Measurements from ENCODE around the gene RPS6KA2. TPM values are rescaled to one million over a fixed set of nuclear protein-coding genes. Genes with fewer than 3 reads are reported as not detected.
"Not testable (repeated sequence)": the region's sequence is repeated elsewhere in the genome, so short reads cannot be mapped to it uniquely, and the experiment has no call there.

Gene RPS6KA2
- polyA plus RNA-seq, 1 donor, result 22.5 TPM

DNA sequence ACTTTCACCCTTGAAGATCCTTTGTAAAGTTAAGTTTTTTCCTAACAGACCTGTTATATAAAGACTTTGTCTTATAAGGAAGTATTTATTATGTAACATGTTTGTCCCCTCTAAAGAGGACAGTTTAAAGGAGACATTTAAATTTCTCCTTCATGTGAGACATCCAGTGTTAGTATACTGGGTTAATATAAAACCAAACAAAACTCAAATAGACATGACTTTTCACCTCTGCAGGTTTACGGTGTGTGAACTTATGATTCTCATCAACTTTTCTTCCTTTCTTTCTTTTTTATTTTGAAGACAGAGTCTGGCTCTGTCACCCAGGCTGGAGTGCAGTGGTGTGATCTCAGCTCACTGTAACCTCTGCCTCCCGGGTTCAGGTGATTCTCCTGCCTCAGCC is 226.9 kb downstream of the RPS6KA2 start:
- DNase-seq (ENCODE audit: low read depth), result no peak

DNA sequence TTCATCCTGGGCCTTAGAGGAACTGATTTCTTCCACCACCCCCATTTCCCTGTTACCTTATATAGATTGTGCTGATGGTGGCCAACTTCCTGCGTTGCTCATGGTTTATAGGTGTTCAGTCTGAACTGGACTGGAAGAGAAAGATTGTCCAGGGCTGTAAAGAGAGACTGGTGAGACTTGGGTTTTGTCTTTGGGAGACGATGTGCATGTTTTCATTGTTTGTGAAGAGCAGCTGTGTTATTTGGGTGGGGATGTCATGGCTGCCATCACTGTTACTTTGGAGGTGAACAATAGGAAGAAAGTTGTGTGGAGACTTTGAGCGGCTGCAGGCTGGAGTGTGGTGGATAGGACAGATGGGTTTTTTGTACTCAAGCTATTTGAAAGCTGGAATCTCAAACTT is 228.7 kb downstream of the RPS6KA2 start:
- no peak for DNase-seq (ENCODE audit: low read depth)

DNA sequence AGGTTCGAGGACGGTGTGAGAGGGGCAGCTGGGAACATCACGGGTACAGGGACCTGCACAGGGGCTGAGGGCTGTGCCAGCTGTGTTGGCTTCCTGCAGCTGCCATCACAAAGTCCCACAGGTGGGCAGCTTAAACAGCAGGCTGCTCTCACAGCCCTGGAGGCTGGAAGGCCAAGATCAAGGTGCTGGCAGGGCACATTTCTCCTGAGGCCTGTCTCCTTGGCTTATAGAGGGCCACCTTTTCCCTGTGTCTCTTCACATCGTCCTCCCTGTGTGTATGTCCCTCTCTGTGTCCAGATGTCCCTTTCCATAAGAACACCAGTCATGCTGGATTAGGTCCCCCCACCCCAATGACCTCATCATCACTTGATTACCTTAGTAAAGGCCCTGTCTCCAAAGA is 229.2 kb downstream of the RPS6KA2 start:
- DNase-seq (ENCODE audit: low read depth), result no peak

DNA sequence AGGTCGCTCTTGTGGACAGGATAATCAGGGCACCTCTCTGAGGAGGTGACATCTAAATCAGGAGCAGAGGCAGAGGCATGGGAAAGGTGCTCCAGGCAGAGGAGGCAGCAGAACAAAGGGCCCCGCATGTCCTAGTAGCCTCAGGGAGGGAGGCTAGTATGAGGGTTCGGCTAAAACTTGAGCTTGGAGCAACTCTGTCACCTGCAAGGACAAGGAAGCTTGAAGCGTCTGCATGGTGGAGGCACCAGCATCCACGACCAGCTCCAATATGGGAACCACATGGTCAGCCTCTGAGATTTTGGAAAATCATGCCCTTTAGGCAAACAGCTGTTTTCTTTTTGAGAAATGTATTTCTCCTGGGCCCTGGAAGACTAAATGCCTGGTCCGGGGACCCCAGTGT is 231.3 kb downstream of the RPS6KA2 start:
- no peak for DNase-seq (ENCODE audit: low read depth)

DNA sequence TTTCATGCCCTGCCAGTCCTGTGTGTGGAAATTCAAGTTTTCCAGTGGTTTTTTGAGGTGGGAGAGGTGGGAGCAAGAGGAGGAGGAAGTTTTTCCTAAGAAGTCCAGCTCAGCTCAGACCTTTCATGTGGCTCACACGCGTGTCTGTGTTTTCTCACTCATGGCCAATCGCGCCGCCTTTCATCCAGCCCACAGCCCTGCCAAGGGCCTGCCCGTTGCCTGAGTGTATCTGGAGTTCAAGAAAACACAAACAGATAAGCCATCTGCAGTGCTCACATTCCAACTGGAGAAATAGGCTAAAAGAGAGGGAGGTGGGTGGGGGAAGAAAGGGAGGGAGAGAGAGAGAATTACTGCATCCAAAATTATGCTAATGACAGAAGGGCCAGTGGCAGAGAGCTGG is 231.7 kb downstream of the RPS6KA2 start:
- DNase-seq (ENCODE audit: low read depth), result no peak

DNA sequence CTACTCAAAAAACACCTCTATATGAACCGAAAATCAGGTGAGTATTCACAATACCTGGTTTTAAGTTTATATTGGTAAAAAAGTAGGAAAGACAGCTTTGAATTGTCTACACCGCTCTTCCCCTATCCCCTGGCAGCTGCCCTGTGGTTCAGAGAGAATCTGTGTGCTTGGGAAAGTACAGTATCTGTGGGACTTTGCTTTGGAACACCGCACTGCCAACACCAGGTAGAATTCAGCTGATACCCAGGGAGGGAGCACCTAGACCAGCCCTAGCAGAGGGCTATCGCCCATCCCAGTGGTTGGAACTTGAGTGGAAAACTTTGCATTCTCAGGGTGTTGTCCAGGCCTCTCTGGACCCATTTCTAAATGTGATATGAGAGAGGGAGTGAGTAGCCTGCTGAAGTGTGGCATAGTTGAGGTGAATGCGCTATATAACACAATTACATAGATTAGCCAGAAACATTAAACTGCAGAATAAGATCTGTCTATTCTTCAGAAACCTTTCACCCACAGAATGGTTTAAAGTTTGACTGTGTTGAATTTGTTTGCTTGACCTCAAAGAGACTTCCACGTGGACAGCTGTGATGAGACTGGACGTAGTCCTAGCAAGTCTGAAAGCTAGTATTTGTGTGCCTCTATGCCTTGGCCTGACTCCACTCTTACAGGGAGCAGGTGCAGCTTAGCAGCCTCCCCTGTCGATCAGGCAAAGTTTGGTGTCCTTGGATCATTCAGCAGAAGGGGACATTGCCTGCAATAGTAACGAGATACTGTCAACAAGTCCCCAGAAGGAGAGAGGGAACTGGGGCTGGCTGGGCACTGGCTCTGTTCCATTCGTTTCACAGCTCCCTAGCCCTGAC is 232.8 kb downstream of the RPS6KA2 start:
- DNase-seq (ENCODE audit: low read depth), result no peak

DNA sequence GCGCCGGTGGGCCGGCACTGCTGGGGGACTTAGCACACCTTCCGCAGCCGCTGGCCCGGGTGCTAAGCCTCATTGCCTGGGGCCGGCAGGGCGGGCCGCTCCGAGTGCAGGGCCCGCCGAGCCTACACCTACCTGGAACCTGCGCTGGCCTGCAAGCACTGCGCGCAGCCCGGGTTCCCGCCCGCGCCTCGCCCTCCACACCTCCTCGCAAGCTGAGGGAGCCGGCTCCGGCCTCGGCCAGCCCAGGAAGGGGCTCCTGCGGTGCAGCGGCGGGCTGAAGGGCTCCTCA is 233.6 kb downstream of the RPS6KA2 start:
- DNase-seq (ENCODE audit: low read depth), result no peak

DNA sequence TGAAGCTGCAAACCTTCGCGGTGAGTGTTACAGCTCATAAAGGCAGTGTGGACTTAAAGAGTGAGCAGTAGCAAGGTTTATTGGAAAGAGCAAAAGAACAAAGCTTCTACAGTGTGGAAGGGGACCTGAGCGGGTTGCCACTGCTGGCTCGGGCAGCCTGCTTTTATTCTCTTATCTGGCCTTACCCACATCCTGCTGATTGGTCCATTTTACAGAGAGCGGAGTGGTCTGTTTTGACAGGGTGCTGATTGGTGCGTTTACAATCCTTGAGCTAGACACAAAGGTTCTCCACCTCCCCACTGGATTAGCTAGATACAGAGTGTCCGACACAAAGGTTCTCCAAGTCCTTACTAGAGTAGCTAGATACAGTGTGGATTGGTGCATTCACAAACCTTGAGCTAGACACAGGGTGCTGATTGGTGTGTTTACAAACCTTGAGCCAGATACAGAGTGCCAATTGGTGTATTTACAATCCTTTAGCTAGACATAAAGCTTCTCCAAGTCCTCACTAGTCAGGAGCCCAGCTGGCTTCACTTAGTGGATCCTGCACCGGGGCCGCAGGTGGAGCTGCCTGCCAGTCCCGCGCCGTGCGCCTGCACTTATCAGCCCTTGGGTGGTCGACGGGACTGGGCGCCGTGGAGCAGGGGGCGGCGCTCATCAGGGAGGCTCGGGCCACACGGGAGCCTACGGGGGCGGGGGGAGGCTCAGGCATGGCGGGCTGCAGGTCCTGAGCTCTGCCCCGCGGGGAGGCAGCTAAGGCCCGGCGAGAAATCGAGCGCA is 234.1 kb downstream of the RPS6KA2 start:
- not testable (repeated sequence) for DNase-seq (ENCODE audit: low read depth)

- no peak for DNase-seq (ENCODE audit: low read depth)
Measured at GRCh38 chr6:166389119-166389518, 237.9 kb downstream of the RPS6KA2 start.

DNA sequence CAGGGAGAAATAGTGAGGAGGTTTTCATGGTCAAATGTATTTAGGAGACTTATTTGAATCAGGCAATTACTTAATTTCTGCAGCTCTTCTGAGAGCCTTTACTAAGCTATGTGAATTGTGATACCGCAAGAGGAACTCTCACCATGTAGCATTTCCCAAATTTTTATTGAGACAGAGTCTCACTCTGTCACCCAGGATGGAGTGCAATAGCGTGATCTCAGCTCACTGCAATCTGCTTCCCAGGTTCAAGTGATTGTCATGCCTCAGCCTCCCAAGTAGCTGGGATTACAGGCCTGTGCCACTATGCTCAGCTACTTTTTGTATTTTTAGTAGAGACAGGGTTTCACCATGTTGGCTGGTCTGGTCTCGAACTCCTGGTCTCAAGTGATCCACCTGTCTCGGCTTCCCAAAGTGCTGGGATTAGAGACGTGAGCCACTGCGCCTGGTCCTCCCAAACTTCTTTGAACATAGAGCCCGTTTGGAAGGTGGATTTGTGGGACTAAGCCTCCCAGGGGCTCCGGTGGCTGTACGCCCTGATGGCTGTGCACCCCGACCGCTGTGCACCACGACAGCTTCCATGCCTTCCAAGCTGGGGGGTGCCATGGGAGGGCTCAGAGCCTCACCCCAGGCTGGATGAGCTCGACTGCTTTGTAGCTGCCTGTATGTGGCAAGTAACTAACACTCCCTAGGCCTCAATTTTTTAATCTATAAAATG is 238.6 kb downstream of the RPS6KA2 start:
- DNase-seq (ENCODE audit: low read depth), result no peak

GRCh38 chr6:166387642-166388289 is 239.3 kb downstream of the RPS6KA2 start:
- no peak for DNase-seq (ENCODE audit: low read depth)

DNA sequence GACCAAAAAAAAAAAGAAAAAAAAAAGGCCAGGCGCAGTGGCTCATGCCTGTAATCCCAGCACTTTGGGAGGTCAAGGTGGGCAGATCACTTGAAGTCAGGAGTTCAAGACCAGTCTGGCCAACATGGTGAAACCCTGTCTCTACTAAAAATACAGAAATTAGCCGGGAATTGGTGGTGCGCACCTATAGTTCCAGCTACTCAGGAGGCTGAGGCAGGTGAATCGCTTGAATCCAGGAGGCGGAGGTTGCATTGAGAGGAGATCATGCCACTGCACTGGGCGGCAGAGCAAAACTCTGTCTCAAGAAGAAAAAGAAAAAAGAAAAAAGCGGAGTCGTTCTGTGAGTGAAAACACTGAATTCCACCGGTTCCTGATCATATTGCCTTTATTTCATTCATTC is 240.0 kb downstream of the RPS6KA2 start:
- not testable (repeated sequence) for DNase-seq (ENCODE audit: low read depth)

GRCh38 chr6:166386111-166386510 is 240.9 kb downstream of the RPS6KA2 start:
- DNase-seq (ENCODE audit: low read depth), result no peak

- DNase-seq (ENCODE audit: low read depth), result not testable (repeated sequence)
Measured at GRCh38 chr6:166383802-166384363, 243.2 kb downstream of the RPS6KA2 start.

DNA sequence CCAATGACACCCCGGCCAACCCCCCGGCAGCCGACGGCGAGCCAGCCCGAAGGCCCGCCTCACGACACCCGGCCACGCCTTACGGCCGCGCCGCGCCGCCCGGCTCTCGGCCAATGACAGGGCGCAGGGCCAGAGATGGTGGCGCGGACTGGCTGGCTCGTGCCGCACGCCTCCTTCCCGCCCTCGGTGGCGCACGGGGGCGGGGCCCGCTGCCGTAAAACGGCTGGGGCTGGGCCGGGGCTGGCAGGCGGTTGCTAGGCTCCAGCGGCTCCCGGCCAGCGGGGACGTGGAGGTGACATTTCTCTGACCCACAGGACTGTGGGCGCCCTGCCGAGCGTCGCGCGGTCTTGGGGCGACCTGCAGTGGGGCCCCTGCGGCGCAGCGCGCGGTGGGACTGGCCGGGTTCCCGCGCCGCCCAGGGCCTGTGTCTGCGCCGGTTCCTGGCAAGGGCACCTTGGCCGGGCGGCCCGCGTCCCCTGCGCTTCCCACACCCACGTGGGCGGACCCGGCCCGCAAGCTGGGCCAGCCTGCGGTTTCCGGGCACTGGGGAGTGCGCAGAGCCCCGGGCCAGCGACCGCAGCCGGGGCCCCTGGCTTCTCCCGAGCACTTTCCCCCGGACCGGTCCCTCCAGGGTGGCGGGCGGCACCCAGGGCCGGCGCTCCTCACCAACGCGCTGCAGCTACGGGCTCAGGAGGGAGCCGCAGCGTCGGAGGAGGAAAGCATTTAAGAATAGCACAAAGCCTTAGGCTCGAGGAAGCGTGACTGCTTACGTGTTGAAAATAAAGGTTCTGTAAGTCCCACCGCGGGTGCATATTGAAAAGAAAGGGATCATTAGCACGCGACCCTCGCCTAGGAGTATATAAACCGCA is 243.9 kb downstream of the RPS6KA2 start, which contains the start of gene MPC1:
Gene MPC1 (minus strand): TSS at position 8 of the 869 bp plus-strand sequence. CDS start 64 bp downstream, outside the sequence.
- peak; percentile 77 for DNase-seq (ENCODE audit: low read depth)

- no peak for DNase-seq (ENCODE audit: low read depth)
Measured at GRCh38 chr6:166382500-166382932, 244.5 kb downstream of the RPS6KA2 start.

DNA sequence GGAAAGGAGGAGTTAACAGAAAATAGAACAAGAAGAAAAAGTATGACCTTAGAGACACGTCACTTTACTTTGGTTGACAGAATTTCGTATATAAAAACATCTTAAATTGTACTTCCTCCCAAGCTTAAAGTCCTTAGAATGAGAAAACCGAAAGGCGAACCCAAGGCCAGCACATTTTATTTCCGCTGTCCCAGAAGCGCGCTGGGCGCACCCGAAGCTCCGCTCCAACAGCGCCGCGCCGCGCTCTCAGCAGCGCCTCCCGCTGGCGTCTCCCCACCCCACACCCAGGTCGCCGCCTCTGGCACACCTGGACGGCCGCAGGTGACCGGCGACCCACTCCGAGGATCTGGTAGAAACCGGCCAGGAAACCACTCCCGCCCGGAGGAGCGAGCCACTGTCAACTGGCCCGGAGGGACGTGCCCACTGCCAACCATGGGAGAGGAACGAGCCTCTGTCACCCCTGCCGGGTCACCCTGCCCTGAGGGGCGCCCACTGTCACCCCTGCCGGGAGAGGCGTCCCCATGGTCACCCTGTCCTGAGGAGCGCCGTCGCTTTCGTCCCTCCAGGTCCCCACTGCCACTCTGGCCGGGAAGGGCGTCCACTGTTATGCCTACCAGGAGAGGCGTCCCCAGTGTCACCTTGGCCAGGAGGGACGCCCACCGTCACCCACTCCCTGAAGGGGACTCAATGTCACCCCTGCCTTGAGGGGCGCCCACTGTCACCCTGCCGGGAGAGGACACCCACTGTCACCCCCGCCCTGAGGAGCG is 245.1 kb downstream of the RPS6KA2 start:
- DNase-seq (ENCODE audit: low read depth), result no peak

DNA sequence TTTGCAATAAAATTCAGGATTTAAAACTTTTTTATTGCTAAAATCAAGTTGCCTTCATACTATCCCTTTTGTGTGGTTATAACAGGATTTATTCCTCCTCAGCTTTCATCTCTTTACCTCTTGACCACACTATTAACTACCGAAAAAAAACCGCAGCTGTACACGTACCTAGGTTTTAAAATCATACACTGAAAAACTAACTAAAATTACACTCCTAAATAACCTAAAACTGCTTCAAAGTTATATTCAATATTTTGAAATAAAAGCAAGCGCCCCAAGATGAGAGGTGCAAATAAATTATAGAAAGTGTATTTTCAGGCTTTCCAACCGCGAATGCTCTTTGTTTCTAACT is 245.7 kb downstream of the RPS6KA2 start:
- no peak for DNase-seq (ENCODE audit: low read depth)

DNA sequence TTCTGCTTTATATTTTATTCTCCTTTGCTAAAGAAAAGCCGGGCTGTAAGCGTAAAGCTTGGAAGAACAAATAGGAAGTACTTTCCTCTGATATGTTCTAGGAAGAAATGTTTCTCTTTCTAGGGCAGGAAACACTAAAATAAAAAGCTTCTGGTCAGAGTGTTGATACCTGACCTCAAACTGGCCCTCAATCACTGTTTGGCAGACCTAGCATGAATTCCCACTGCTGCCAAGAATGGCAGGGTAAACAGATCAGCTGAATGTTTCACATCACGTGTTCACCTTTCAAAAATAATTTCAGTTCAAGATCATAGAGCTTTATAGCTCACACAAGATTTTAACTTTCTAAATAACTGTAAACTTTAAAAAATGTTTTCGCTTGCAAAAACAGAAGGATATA is 247.3 kb downstream of the RPS6KA2 start:
- DNase-seq (ENCODE audit: low read depth), result no peak

DNA sequence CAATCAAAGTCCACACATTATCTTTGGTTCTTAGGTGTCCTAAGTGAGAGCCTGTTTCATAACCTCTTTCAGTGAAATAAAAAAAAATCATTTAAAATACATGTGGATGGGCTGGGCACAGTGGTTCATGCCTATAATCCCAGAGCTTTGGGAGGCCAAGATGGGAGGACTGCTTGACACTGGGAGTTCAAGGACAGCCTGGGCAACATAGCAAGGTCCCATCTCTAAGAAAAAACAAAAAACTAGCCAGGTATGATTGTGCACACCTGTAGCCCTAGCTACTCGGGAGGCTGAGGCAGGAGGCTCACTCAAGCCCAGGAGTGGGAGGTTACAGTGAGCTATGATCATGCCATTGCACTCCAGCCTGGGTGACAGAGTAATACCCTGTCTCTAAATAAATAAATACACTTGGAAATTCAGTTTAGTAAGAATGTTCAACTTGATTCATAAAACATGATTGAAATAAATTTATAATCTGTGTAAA is 247.9 kb downstream of the RPS6KA2 start:
- no peak for DNase-seq (ENCODE audit: low read depth)

All from forelimb muscle (tissue), 1 donor.